Vagina (tissue), 2 donors: ENCODE data around the gene ABCA6. TPM values are rescaled to one million over a fixed set of nuclear protein-coding genes. Genes with fewer than 3 reads are reported as not detected.
A peak's percentile ranks its signal among the peaks of the same experiment; 100 is the strongest.

Source experiments
- DNase-seq, 2 donors: peaks; one replicate each; pipeline ENCODE4 v3.0.0-alpha.2; 2017; ENCODE audit errors: extremely low spot score in 2 of 2
- H3K27ac ChIP-seq: fragments of 200-600 bp; sonication (generic); one replicate; pipeline ENCODE4 v1.5.1; 2019
- H3K27me3 ChIP-seq: fragments of 200-600 bp; sonication (generic); one replicate; pipeline ENCODE4 v1.5.1; 2019
- H3K36me3 ChIP-seq, 2 donors: fragments of 200-600 bp; sonication (generic); one replicate each; pipeline ENCODE4 v1.5.1; 2017 to 2019
- H3K4me1 ChIP-seq: fragments of 200-600 bp; sonication (generic); one replicate; pipeline ENCODE4 v1.5.1; 2019
- H3K4me3 ChIP-seq, 2 donors: fragments of 200-600 bp; sonication (generic); 1 replicate in 1 of 2; 2 replicates in 1 of 2; pipeline ENCODE4 v1.5.1; 2016 to 2019
- H3K9me3 ChIP-seq: fragments of 200-600 bp; sonication (generic); one replicate; pipeline ENCODE4 v1.5.1; 2019
- CTCF ChIP-seq, 3 experiments: fragments of 450-650 bp in 2 of 3; fragments of 200-600 bp in 1 of 3; sonication (generic) in 1 of 3; IDR thresholded peaks; one replicate each; pipeline ENCODE4 v1.5.1; 2017 to 2019; ENCODE audit warnings: antibody characterized with exemption in 3 of 3, mild to moderate bottlenecking in 2 of 3, moderate library complexity in 2 of 3
- POLR2A ChIP-seq, 2 donors: fragments of 450-650 bp; IDR thresholded peaks; one replicate each; pipeline ENCODE4 v1.6.1; 2017; ENCODE audit warnings: antibody characterized with exemption in 2 of 2, mild to moderate bottlenecking in 2 of 2, moderate library complexity in 2 of 2
- POLR2AphosphoS5 ChIP-seq, 2 donors: sonication (generic); formaldehyde crosslinking; IDR thresholded peaks; one replicate each; pipeline ENCODE4 v1.9.0; 2017; ENCODE audit warnings: antibody characterized with exemption in 2 of 2, mild to moderate bottlenecking in 2 of 2, low read depth in 1 of 2; ENCODE audit not compliant: insufficient read depth in 1 of 2
- intact Hi-C: fragments of 100-400 bp; cut with DNase I; formaldehyde crosslinking; loops from one replicate; pipeline ENCODE4 v1.15.1; 2023
- total RNA-seq: library from RNA; depleted of rRNA; stranded (reverse); fragments of >200 nt; gene quantifications from one replicate; pipeline ENCODE4 v1.2.3, GENCODE V29; 2016

The ABCA6 gene
- total RNA-seq, 1 donor from 2014 or later: 73.2 TPM

- Histone ChIP-seq H3K4me1 (peaks cover 11% of the 10 kb centered on the region), H3K36me3 (no peaks in the 10 kb centered on the region), H3K9me3 (no peaks in the 10 kb centered on the region), H3K27me3 (no peaks in the 10 kb centered on the region), H3K4me3 (no peak overlapping the region), H3K27ac (no peak overlapping the region)
- no peak for DNase-seq
- intact Hi-C loops: no loop called here
- TF ChIP-seq POLR2AphosphoS5 (IDR thresholded peaks at IDR 0.05; ENCODE audit: insufficient read depth in 1 of 2, low read depth in 1 of 2) (no peak), POLR2A (IDR thresholded peaks at IDR 0.05) (no peak), CTCF (IDR thresholded peaks at IDR 0.05) (no peak)
Measured at GRCh38 chr17:69147460-69147859, 5.8 kb upstream of the ABCA6 start.

GRCh38 chr17:69144331-69145255, 2.9 kb upstream of the ABCA6 start:
- DNase-seq: no peak
- H3K9me3 ChIP-seq: no peaks in the 10 kb centered on the region
- H3K27me3 ChIP-seq: no peaks in the 10 kb centered on the region
- no peak overlapping the region for H3K4me3 ChIP-seq
- H3K27ac ChIP-seq: peak overlapping the region; percentile 72
- H3K36me3 ChIP-seq: no peaks in the 10 kb centered on the region
- H3K4me1 ChIP-seq: peaks cover 11% of the 10 kb centered on the region
- intact Hi-C loops: no loop called here
- TF ChIP-seq POLR2A (IDR thresholded peaks at IDR 0.05) (no peak), CTCF (IDR thresholded peaks at IDR 0.05) (no peak), POLR2AphosphoS5 (IDR thresholded peaks at IDR 0.05; ENCODE audit: insufficient read depth in 1 of 2, low read depth in 1 of 2) (no peak)

GRCh38 chr17:69143683-69144231, 2.1 kb upstream of the ABCA6 start:
- TF ChIP-seq POLR2AphosphoS5 (IDR thresholded peaks at IDR 0.05; ENCODE audit: insufficient read depth in 1 of 2, low read depth in 1 of 2) (no peak), CTCF (IDR thresholded peaks at IDR 0.05) (no peak), POLR2A (IDR thresholded peaks at IDR 0.05) (no peak)

GRCh38 chr17:69143151-69143550, 1.5 kb upstream of the ABCA6 start:
- Histone ChIP-seq H3K4me1 (peaks cover 11% of the 10 kb centered on the region), H3K36me3 (no peaks in the 10 kb centered on the region), H3K27ac (peak overlapping the region; percentile 72), H3K9me3 (no peaks in the 10 kb centered on the region), H3K4me3 (no peak overlapping the region), H3K27me3 (no peaks in the 10 kb centered on the region)
- intact Hi-C loops: no loop called here
- DNase-seq: no peak
- no peak for TF ChIP-seq CTCF (IDR thresholded peaks at IDR 0.05)
- TF ChIP-seq POLR2A (IDR thresholded peaks at IDR 0.05): no peak
- no peak for TF ChIP-seq POLR2AphosphoS5 (IDR thresholded peaks at IDR 0.05; ENCODE audit: insufficient read depth in 1 of 2, low read depth in 1 of 2)

More at GRCh38 chr17:69143683-69144231, 2.1 kb upstream of the ABCA6 start:
- no peaks in the 10 kb centered on the region for H3K36me3 ChIP-seq
- no peaks in the 10 kb centered on the region for H3K9me3 ChIP-seq
- peak overlapping the region; percentile 72 for H3K27ac ChIP-seq
- no peaks in the 10 kb centered on the region for H3K27me3 ChIP-seq
- intact Hi-C loops: no loop called here
- no peak for DNase-seq
- H3K4me3 ChIP-seq: no peak overlapping the region
- H3K4me1 ChIP-seq: peaks cover 11% of the 10 kb centered on the region
